Upper lobe of left lung (tissue), 6 donors: ENCODE data around the gene C19orf25. TPM values are rescaled to one million over a fixed set of nuclear protein-coding genes. Genes with fewer than 3 reads are reported as not detected.

Source experiments
- ATAC-seq, 2 donors: fragments of 200-7000 bp; cut with Tn5 transposase; one replicate each; pipeline ENCODE4 v1.9.1; 2022; ENCODE audit warnings: mild to moderate bottlenecking in 2 of 2, moderate library complexity in 2 of 2; ENCODE audit not compliant: low FRiP score in 2 of 2
- DNase-seq, 2 donors: peaks; one replicate each; pipeline ENCODE4 v3.0.0-alpha.2; 2019 to 2020
- H3K27ac ChIP-seq, 4 donors: fragments of 200-600 bp; sonication (generic); one replicate each; pipeline ENCODE4 v1.5.1; 2016 to 2019
- H3K27me3 ChIP-seq, 4 donors: fragments of 200-600 bp; sonication (generic); one replicate each; pipeline ENCODE4 v1.5.1; 2017 to 2019
- H3K36me3 ChIP-seq, 4 donors: fragments of 200-600 bp; sonication (generic); one replicate each; pipeline ENCODE4 v1.5.1; 2016 to 2019
- H3K4me1 ChIP-seq, 4 donors: fragments of 200-600 bp; sonication (generic); one replicate each; pipeline ENCODE4 v1.5.1; 2018 to 2019
- H3K4me3 ChIP-seq, 4 donors: fragments of 200-600 bp; sonication (generic); one replicate each; pipeline ENCODE4 v1.5.1; 2017 to 2019; ENCODE audit warnings: mild to moderate bottlenecking in 2 of 4, moderate library complexity in 1 of 4
- H3K9me3 ChIP-seq, 4 donors: fragments of 200-600 bp; sonication (generic); one replicate each; pipeline ENCODE4 v1.5.1; 2018 to 2019
- CTCF ChIP-seq, 6 experiments: fragments of 450-650 bp in 4 of 6; fragments of 200-600 bp in 2 of 6; sonication (generic) in 2 of 6; IDR thresholded peaks; one replicate each; pipeline ENCODE4 v1.5.1; 2016 to 2019; ENCODE audit warnings: antibody characterized with exemption in 6 of 6
- EP300 ChIP-seq, 4 donors: sonication (generic); formaldehyde crosslinking; IDR thresholded peaks; one replicate each; pipeline ENCODE4 v1.5.1; 2017; ENCODE audit warnings: antibody characterized with exemption in 4 of 4, control low read depth in 2 of 4
- POLR2A ChIP-seq, 4 donors: fragments of 450-650 bp; IDR thresholded peaks; one replicate each; pipeline ENCODE4 v1.5.1; 2016 to 2017; ENCODE audit warnings: antibody characterized with exemption in 4 of 4, mild to moderate bottlenecking in 2 of 4
- POLR2AphosphoS5 ChIP-seq, 2 donors: sonication (generic); formaldehyde crosslinking; IDR thresholded peaks; one replicate each; pipeline ENCODE4 v1.5.1; 2017; ENCODE audit warnings: antibody characterized with exemption in 2 of 2
- WGBS, 2 donors: methylation state at CpG; one replicate each; pipeline ENCODE4 v1.1.5; 2017 to 2018; 5-methylcytosine and 5-hydroxymethylcytosine counted together
- total RNA-seq, 6 donors: library from RNA; depleted of rRNA in 4 of 6; stranded (reverse); fragments of >200 nt in 4 of 6; gene quantifications; one replicate each; pipeline versions ENCODE4 v1.1.0 to v1.2.1, GENCODE V29; 2016 to 2021
- donor health status: DM: no; HTN: no; CAD: no; lungs with moderate emphysema.
- donor health status: DM: no; HTN: yes; CAD: no; lungs with severe emphysema.

The C19orf25 gene
- total RNA-seq, 6 donors from 2014 or later: 27.2 to 82.8 (median 37.5) TPM

GRCh38 chr19:1525343-1525742, 46.3 kb upstream of the C19orf25 start:
- H3K9me3 ChIP-seq: no peaks in the 10 kb centered on the region
- peaks cover 0 to 10% (median 3%) of the 10 kb centered on the region in 4 donors for H3K4me1 ChIP-seq
- peaks cover 0 to 37% (median 15%) of the 10 kb centered on the region in 4 donors for H3K27me3 ChIP-seq
- WGBS, 2 donors: 59 to 67% methylated on average over 17 to 28 of the region's 31 CpGs
- no peak for DNase-seq
- no peak for TF ChIP-seq POLR2AphosphoS5 (IDR thresholded peaks at IDR 0.05)
- no peak for TF ChIP-seq EP300 (IDR thresholded peaks at IDR 0.05)
- TF ChIP-seq POLR2A (IDR thresholded peaks at IDR 0.05): no peak
- no peak for TF ChIP-seq CTCF (IDR thresholded peaks at IDR 0.05)
- H3K4me3 ChIP-seq: no peak overlapping the region
- no peak overlapping the region for H3K27ac ChIP-seq
- no peaks in the 10 kb centered on the region for H3K36me3 ChIP-seq
- no peak for ATAC-seq

GRCh38 chr19:1524972-1525325, 45.9 kb upstream of the C19orf25 start:
- ATAC-seq (no peak), DNase-seq (no peak)
- Histone ChIP-seq H3K9me3 (no peaks in the 10 kb centered on the region), H3K36me3 (no peaks in the 10 kb centered on the region), H3K27ac (no peak overlapping the region), H3K4me3 (no peak overlapping the region), H3K4me1 (peaks cover 0 to 10% (median 3%) of the 10 kb centered on the region in 4 donors), H3K27me3 (peaks cover 0 to 40% (median 15%) of the 10 kb centered on the region in 4 donors)
- TF ChIP-seq CTCF (IDR thresholded peaks at IDR 0.05) (no peak), POLR2AphosphoS5 (IDR thresholded peaks at IDR 0.05) (no peak), POLR2A (IDR thresholded peaks at IDR 0.05) (no peak), EP300 (IDR thresholded peaks at IDR 0.05) (no peak)
- 63 to 65% methylated on average over 16 to 17 of the region's 17 CpGs for WGBS, 2 donors

GRCh38 chr19:1524287-1524971, 45.4 kb upstream of the C19orf25 start:
- no peak overlapping the region for H3K27ac ChIP-seq
- DNase-seq: no peak
- TF ChIP-seq CTCF (IDR thresholded peaks at IDR 0.05) (no peak), EP300 (IDR thresholded peaks at IDR 0.05) (no peak), POLR2AphosphoS5 (IDR thresholded peaks at IDR 0.05) (no peak), POLR2A (IDR thresholded peaks at IDR 0.05) (no peak)
- peaks cover 0 to 10% (median 3%) of the 10 kb centered on the region in 4 donors for H3K4me1 ChIP-seq
- peak overlapping the region in 1 of 4 donors; percentile 7 for H3K4me3 ChIP-seq
- ATAC-seq: no peak
- no peaks in the 10 kb centered on the region for H3K36me3 ChIP-seq
- no peaks in the 10 kb centered on the region for H3K9me3 ChIP-seq
- peaks cover 0 to 40% (median 14%) of the 10 kb centered on the region in 4 donors for H3K27me3 ChIP-seq
- WGBS, 2 donors: 10 to 33% methylated on average over 15 to 30 of the region's 49 CpGs

GRCh38 chr19:1523412-1524286, 44.6 kb upstream of the C19orf25 start, which contains the start of gene PLK5:
TSS of gene PLK5 (plus strand) at chr19:1524077. CDS start at chr19:1526997, 2,920 bp downstream.
- TF ChIP-seq POLR2AphosphoS5 (IDR thresholded peaks at IDR 0.05) (no peak), POLR2A (IDR thresholded peaks at IDR 0.05) (no peak), CTCF (IDR thresholded peaks at IDR 0.05) (no peak)
- Histone ChIP-seq H3K4me1 (peaks cover 0 to 10% (median 3%) of the 10 kb centered on the region in 4 donors), H3K9me3 (no peaks in the 10 kb centered on the region), H3K36me3 (no peaks in the 10 kb centered on the region), H3K27me3 (peaks cover 0 to 37% (median 14%) of the 10 kb centered on the region in 4 donors), H3K27ac (no peak within 1 kb of the TSS), H3K4me3 (peak within 1 kb of the TSS in 2 of 4 donors; percentile 7 to 8)
- DNase-seq (no peak), ATAC-seq (no peak)
- 29 to 100% methylated on average over 2 to 21 of the region's 92 CpGs for WGBS, 2 donors
